GM19395 (cell line): Measurements from ENCODE around the gene MRPS5.

Experiments used
- ATAC-seq: cut with Tn5 transposase; IDR thresholded peaks from one replicate; pipeline ENCODE4 v1.9.1; 2021; ENCODE audit warnings: mild to moderate bottlenecking, moderate library complexity; ENCODE audit not compliant: unreplicated experiment

Gene MRPS5

DNA sequence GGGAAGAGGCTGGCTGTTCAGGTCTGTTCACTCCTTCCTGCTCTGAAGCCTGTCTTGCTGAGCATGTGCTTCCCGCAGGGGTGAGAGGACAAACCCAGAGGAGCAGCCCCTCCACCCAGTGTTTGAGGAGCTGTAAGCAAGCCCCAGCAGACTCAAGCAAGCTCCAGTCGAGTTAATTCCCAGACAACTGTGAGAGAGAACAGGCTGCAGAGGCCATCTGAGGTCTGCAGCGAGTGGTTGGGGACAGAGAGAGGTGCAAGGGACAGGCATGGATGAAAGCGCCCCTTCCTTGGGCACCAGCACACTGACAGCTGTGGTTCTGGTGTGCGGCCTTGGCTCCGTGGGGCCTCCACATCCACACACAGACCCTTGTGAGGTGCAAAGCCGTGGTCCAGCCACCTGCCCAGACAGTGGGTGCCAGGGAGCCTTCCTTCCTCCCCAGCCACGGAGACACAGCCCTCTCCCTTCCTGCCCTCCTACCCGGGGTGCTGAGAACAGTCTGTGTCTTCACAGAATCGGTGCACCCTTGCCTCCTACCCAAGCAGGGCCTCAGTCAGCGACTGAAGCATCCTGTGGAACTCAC is 59.9 kb downstream of the MRPS5 start:
- no peak for ATAC-seq

- ATAC-seq = no peak
These were observed 60.5 kb downstream of the MRPS5 start for GRCh38 chr2:95061119-95061512.

DNA sequence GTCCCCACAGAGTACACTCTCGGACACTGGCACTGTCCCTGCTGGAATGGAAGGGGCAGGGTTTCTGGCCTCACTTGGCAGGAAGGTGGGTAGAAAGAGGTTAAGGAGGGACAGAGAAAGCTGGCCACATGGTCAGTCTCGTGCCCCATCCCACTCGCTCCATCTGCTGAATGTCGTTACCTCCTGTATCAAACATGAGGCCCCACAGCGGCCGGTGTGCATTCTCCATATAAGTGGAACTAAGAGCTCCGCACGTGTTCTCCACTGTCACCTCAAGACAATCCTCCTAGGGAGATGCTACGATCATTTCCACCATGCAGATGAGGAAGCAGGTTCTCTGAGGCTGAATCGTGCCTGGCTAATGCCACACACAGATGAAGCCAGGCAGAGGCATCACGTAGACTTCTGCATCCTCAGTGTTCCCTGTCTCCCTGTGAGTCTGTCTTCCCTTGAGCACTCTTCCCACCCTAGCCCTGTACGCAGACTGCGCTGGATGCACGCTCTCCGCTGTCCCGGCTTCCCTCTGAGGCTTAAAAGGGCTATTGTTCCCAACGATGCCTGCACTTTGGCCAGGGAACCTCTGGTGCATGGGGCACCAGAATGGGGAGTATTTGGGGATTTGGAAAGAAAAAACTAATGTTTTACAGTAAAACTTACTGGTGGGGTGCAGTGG is 61.0 kb downstream of the MRPS5 start:
- ATAC-seq = no peak

- no peak for ATAC-seq
These were observed 61.8 kb downstream of the MRPS5 start for GRCh38 chr2:95059656-95060370.

DNA sequence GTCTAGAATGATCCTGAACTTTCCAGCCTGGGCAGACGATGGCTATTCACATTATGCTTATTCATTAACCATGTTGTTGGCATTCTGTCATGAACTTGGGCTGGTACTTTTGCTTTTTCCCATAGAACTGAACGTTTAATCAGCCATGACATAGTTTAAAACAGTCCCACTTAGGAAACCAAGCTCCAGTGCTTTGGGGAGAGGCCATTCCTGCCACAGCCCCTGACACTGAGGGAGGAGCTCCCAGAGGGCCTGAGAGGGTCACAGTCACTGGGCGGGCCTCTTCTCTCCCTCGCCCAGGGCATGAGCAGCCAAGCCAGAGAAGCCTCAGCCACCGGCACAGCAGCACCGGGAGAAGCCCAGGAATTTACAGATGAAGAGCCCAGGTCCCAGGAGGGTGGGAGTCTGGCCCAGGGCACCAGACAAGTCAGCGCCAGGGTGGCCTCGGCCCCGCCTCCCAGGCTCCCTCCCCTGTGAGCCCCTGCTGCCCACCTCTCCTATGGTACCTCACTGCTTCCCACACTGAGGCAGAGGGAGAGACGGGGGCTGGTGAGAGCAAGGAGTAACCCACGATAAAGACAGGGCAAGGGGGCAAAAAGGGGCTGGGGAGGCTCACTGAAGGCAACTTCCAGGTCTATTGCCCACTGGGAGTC is 62.5 kb downstream of the MRPS5 start:
- ATAC-seq = no peak

GRCh38 chr2:95058466-95058988 is 63.1 kb downstream of the MRPS5 start:
- no peak for ATAC-seq

DNA sequence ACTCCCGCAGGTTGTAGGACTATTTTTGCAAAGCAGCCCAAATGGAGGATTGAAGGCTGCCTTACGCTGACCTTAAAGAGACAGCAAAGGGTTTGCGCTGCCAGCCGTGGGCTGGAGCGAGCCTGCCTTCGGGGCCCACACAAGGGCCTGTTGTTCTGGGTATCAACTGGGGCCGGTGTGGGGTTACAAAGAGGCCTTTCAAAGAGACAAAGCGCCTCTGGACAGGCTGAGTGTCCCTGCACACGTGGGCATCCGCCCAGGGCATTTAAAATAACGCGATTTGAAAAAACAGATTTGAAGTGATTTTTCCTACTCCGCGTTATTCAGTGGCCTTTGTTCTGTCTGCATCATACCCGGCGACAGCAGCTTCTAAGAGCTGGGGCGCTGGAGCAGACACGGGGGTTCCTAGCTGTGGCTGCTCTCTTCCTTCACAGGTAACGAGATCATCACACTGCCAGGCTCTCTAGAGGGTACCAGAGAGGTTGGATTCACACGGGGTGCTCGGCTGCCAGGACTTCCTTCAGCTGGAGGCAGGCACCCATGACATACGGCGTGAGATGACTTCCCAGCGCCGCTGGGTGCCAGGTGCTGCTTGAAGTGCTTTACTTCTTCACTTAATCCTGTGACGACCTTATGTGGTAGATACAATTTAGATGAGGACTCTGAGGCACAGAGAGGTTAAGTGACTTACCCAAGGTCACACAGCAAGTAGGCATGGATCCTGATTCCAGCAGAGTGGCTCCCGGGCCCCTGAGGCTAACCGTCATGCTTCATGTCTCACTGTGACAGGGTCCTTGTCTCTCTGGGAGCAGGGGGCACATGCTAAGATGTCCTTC is 63.9 kb downstream of the MRPS5 start:
- ATAC-seq = no peak

DNA sequence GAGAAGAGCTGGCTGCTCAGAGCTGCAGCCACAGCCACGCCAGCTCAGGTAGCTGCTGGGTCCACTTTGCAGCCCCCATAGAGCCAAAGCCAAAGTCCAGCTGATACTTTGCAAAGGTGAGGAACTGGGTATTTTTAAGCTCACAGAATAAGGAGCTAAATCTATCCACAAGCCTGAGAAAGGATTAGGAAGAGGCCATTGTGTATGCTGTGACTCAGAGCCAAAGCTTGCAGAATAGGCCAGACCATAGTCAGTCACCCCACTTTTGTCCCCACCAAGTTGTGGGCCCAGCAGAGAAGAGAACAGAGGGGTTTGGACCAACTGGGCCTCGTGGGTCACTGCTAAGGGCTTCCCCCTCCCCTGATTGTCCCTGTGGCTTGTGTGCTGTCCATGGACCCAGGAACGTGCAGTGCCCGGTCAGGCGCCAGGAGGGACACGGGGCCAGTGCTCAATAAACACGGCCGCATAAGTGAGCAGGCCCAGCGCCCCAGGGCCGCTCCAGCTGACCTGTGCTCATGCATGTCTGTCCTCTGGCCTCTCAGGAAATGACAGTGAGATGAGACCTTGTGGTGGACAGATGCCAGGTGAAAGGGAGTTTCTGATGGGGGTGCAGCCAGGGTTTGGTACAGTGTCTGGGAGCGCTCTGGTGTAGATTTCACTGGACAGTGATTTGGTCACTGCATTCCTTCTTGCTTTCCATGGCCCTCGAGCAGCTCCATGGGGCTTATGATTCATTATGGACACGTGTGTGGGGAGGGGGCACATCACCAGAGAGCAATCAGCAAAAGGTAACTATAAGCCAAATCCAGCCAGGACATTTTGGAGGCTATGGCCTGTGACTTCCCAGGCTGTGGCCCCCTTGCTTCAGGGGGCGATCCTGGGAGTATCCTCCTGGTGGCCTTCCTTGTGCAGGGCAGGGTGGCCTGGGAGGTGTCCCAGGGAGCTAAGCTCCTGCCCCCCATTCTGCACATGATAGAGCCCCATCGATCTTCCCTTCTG is 64.8 kb downstream of the MRPS5 start:
- ATAC-seq = no peak

GRCh38 chr2:95056044-95056443 is 65.6 kb downstream of the MRPS5 start:
- ATAC-seq = no peak

DNA sequence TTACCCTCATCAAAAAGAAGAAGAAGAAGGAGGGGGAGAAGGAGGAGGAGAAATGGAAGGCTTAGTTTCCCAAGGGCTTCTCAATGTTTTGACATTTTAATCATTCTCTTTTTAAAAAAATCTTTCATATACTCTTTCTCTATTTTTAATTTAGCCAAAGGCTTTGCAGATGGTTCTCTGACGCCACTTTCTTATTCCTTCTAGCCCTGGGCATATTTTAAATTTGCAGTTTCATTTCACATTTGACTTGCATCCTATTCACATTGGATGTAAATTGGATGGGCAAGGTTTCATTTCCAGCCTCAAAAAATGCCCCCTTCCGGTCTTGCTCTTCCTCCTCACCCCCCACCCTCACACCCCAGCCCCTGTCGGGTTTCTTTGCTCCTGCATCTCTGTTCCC is 66.3 kb downstream of the MRPS5 start:
- ATAC-seq = no peak

DNA sequence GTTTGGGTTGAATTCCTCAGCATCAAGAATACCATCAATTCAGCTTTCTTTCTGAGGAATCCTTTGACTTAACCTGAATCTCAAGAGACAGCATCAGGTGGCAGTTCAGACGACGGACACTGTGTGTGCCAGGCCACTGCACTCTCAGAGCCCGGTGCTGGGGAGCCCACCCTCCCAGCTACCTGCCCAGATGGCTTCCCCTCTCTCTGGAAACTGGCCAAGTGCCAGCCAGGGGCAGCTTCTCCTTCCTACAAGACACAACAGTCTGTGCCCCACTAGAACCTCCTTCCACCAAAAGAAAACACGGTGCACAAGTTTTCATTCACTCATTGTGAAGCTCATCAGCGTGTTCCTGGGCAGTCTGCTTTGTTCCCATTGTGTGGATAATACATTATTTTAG is 67.6 kb downstream of the MRPS5 start:
- ATAC-seq = no peak

GRCh38 chr2:95053543-95053942 is 68.1 kb downstream of the MRPS5 start:
- no peak for ATAC-seq

- ATAC-seq = no peak
These were observed 68.7 kb downstream of the MRPS5 start for GRCh38 chr2:95052804-95053479.

DNA sequence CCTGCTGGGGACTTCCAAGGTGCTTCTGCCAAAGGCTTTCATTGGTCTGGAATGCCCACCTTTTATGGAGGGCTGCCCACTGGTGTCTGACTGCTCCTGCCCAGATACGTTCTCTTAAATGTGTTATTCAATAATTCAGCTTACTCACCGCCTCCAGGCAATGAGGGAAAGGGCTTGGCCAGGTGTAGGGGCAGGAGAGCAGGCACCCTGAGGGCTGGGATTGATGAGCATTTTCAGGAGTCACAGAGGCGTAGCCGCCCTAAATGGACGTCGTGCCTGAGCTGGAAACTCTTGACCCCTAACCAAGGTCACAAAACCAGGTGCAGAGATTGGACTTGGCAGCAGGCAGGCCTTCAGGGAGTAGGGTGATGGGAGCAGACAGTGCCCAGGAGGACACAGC is 69.3 kb downstream of the MRPS5 start:
- no peak for ATAC-seq

DNA sequence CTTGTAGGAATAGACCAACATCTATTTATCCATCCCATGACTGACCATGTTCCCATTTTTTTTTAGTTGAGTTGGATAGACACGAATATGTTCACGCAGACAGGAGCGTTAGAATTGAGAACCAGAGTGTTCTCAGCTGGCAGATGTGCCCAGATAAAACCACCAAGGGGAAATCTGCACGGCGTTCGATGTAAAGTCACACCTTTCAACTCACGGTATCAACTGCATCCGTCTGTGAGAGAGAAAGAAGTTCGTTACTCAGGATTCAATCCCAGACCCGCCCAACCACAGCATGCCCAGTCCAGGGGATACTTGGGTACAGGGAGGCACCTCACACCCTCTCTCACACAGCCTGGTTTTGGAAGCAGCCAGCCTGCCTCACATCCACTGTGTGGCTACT is 70.0 kb downstream of the MRPS5 start:
- ATAC-seq = no peak

GRCh38 chr2:95050385-95051300 is 71.0 kb downstream of the MRPS5 start:
- ATAC-seq = no peak

DNA sequence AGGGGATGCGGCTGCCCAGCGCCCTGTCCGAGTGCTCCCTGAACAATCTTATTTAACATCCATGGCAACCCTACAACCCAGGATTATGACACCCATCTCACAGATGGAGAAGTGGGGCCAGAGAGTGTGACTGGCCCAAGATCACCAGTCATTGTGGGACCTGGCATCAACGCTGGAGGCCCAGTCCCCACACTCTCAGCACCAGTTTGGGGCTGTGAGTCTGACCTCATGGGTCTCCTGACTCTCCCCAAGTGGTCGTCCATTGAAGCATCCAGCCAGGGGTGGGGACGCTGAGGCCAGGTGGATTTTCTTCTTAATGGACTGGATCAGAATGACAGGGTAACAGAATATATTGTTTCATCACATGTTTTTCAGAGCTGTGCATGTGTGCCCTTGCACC is 71.6 kb downstream of the MRPS5 start:
- no peak for ATAC-seq

DNA sequence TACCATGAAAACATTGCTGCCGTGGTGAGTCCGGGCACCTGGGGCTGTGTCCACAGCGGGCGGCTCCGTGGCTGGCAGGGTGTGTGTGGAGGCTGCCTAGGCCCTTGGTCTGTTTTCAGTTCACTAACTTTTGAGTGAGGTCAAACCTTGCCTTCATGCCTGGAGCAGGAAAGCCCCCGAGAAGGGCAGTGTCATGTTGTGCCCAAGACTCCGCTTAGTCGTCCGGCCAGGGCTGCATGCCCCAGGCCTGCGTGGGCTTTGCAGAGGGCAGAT is 72.0 kb downstream of the MRPS5 start:
- no peak for ATAC-seq
